DND-41 (cell line): ENCODE results near the gene REEP2.

Experiments
- ATAC-seq: fragments of 200-7000 bp; cut with Tn5 transposase; 3 replicates; pipeline ENCODE4 v1.9.1; 2021; ENCODE audit warnings: low read depth; ENCODE audit not compliant: insufficient read depth
- DNase-seq: peaks from one replicate; pipeline ENCODE4 v3.0.0-alpha.2; 2020
- H2AFZ ChIP-seq: 2 replicates; pipeline ENCODE4 v1.6.0; 2012; ENCODE audit warnings: low read depth, low read length
- H3K27ac ChIP-seq: 2 replicates; pipeline ENCODE4 v1.5.1; 2012; ENCODE audit warnings: low read length, inconsistent platforms
- H3K27me3 ChIP-seq: fragments of 200-600 bp; sonication (generic); 2 replicates; pipeline ENCODE4 v1.6.0; 2012; ENCODE audit warnings: low read length, mild to moderate bottlenecking, inconsistent platforms; ENCODE audit not compliant: insufficient read depth, poor library complexity
- H3K36me3 ChIP-seq: 2 replicates; pipeline ENCODE4 v1.5.1; 2012; ENCODE audit warnings: low read length, inconsistent platforms; ENCODE audit not compliant: insufficient read depth
- H3K4me1 ChIP-seq: 2 replicates; pipeline ENCODE4 v1.5.1; 2012; ENCODE audit warnings: mild to moderate bottlenecking, low read length; ENCODE audit not compliant: insufficient read depth
- H3K4me2 ChIP-seq: 2 replicates; pipeline ENCODE4 v1.6.0; 2012; ENCODE audit warnings: mild to moderate bottlenecking, moderate library complexity, low read length, inconsistent platforms; ENCODE audit not compliant: insufficient read depth
- H3K4me3 ChIP-seq, 2 experiments: fragments of 200-600 bp in 1 of 2; shearing (Covaris generic) in 1 of 2; 2 replicates each; pipeline ENCODE4 v1.5.1; 2012 to 2016; ENCODE audit warnings: inconsistent platforms in 2 of 2, low read length in 2 of 2, mild to moderate bottlenecking in 2 of 2, low read depth in 1 of 2, moderate library complexity in 1 of 2
- H3K79me2 ChIP-seq: 2 replicates; pipeline ENCODE4 v1.6.0; 2012; ENCODE audit warnings: low read length, inconsistent platforms; ENCODE audit not compliant: insufficient read depth
- H3K9ac ChIP-seq: 2 replicates; pipeline ENCODE4 v1.6.0; 2012; ENCODE audit warnings: low read depth, mild to moderate bottlenecking, inconsistent platforms, low read length, moderate library complexity
- H3K9me3 ChIP-seq: 2 replicates; pipeline ENCODE4 v1.5.1; 2012; ENCODE audit warnings: low read length, moderate library complexity, mild to moderate bottlenecking, inconsistent platforms; ENCODE audit not compliant: insufficient read depth, severe bottlenecking
- H4K20me1 ChIP-seq: 2 replicates; pipeline ENCODE4 v1.6.0; 2012; ENCODE audit warnings: low read length; ENCODE audit not compliant: insufficient read depth
- CTCF ChIP-seq: IDR thresholded peaks from 2 replicates; pipeline ENCODE4 v1.5.1; 2012; ENCODE audit warnings: borderline replicate concordance, low read length, moderate library complexity, mild to moderate bottlenecking; ENCODE audit not compliant: poor library complexity, severe bottlenecking; ENCODE audit errors: extremely low read depth
- EZH2 ChIP-seq: IDR thresholded peaks from 3 replicates; pipeline ENCODE4 v1.6.1; 2012; ENCODE audit warnings: borderline replicate concordance, low read depth, mild to moderate bottlenecking, moderate library complexity, low read length, inconsistent platforms; ENCODE audit not compliant: severe bottlenecking

Gene REEP2

GRCh38 chr5:138445547-138446271 is 6.9 kb downstream of the REEP2 start:
- no peak for ATAC-seq
- H3K4me2 ChIP-seq, result no peak overlapping the region
- H3K9ac ChIP-seq, result no peak overlapping the region

DNA sequence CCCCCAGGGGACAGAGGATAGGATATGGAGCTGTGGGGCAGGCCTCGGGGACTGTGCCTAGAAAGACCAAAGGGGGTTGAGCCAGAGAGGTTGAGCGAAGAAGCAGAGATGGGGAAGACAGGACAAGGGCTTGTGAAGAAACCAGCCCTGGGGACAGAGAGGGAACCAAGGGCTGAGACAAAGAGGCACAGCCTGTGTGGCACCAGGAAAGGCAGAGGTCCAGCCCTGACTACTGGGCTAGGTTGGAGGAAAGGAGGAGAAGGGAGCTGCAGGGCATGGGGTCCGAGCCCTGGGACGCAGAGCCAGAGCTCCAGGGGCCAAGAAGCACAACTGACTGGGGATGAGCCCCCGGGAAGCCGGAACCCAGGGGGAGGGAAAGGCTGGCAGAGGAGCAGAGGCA is 9.2 kb downstream of the REEP2 start:
- no peaks in the 10 kb centered on the region for H3K27me3 ChIP-seq
- TF ChIP-seq EZH2 (no peak), CTCF (no peak)
- ATAC-seq (no peak), DNase-seq (no peak)
- no peak overlapping the region for H2AFZ ChIP-seq
- H3K4me1 ChIP-seq, result peaks cover 8% of the 10 kb centered on the region
- H3K9me3 ChIP-seq, result no peaks in the 10 kb centered on the region
- H3K4me3 ChIP-seq, result no peak overlapping the region
- H3K9ac ChIP-seq, result no peak overlapping the region
- H4K20me1 ChIP-seq, result no peaks in the 10 kb centered on the region; the same call in 1 of the 2 replicates
- no peak overlapping the region for H3K27ac ChIP-seq
- H3K36me3 ChIP-seq, result no peaks in the 10 kb centered on the region
- H3K79me2 ChIP-seq, result no peaks in the 10 kb centered on the region
- H3K4me2 ChIP-seq, result no peak overlapping the region

More at GRCh38 chr5:138445547-138446271, 6.9 kb downstream of the REEP2 start:
- TF ChIP-seq CTCF (no peak), EZH2 (no peak)
- Histone ChIP-seq H4K20me1 (no peaks in the 10 kb centered on the region; the same call in 1 of the 2 replicates), H2AFZ (no peak overlapping the region), H3K36me3 (no peaks in the 10 kb centered on the region), H3K79me2 (no peaks in the 10 kb centered on the region), H3K9me3 (no peaks in the 10 kb centered on the region), H3K27ac (no peak overlapping the region), H3K4me3 (no peak overlapping the region), H3K4me1 (peaks cover 8% of the 10 kb centered on the region), H3K27me3 (no peaks in the 10 kb centered on the region)
- no peak for DNase-seq

- no peaks in the 10 kb centered on the region; the same call in 1 of the 2 replicates for H4K20me1 ChIP-seq
- H3K27ac ChIP-seq, result no peak overlapping the region
- peaks cover 8% of the 10 kb centered on the region for H3K4me1 ChIP-seq
- no peak for ATAC-seq
- no peaks in the 10 kb centered on the region for H3K9me3 ChIP-seq
- H2AFZ ChIP-seq, result no peak overlapping the region
- no peak for DNase-seq
- TF ChIP-seq CTCF, result no peak
- TF ChIP-seq EZH2, result no peak
- no peak overlapping the region for H3K4me2 ChIP-seq
- no peaks in the 10 kb centered on the region for H3K27me3 ChIP-seq
- H3K4me3 ChIP-seq, result no peak overlapping the region
- H3K79me2 ChIP-seq, result no peaks in the 10 kb centered on the region
- no peaks in the 10 kb centered on the region for H3K36me3 ChIP-seq
- no peak overlapping the region for H3K9ac ChIP-seq
Observed at GRCh38 chr5:138448481-138449398, 9.9 kb downstream of the REEP2 start.
